ENCODE data around the gene SYMPK.
"Not testable (repeated sequence)": the region's sequence is repeated elsewhere in the genome, so short reads cannot be mapped to it uniquely, and the experiment has no call there.

GRCh38 chr19:45799541-45799940 is 63.4 kb downstream of the SYMPK start:
- not testable (repeated sequence) for TF ChIP-seq POLR2A (IDR thresholded peaks at IDR 0.05; ENCODE audit: low read depth, low read length); TAF1 (IDR thresholded peaks at IDR 0.05; ENCODE audit: borderline replicate concordance, low read depth, low read length); POLR2AphosphoS5 (IDR thresholded peaks at IDR 0.05; ENCODE audit: low read depth, low read length)

Measured in GM12892 (cell line).